Ovary (tissue), 9 donors: ENCODE measurements around the gene CKLF. TPM values are rescaled to one million over a fixed set of nuclear protein-coding genes. Genes with fewer than 3 reads are reported as not detected.
"Not testable (repeated sequence)": the region's sequence is repeated elsewhere in the genome, so short reads cannot be mapped to it uniquely, and the experiment has no call there.

Experiments
- DNase-seq, 5 donors: peaks; one replicate each; pipeline ENCODE4 v3.0.0-alpha.2; 2019 to 2020
- H3K27ac ChIP-seq, 2 donors: fragments of 200-600 bp; one replicate each; pipeline versions ENCODE4 v1.5.1 to v1.8.0; 2019 to 2022
- H3K27me3 ChIP-seq: fragments of 200-600 bp; one replicate; pipeline ENCODE4 v1.8.0; 2022
- H3K36me3 ChIP-seq: fragments of 200-600 bp; sonication (generic); one replicate; pipeline ENCODE4 v1.5.1; 2019
- H3K4me1 ChIP-seq: one replicate; pipeline ENCODE4 v1.8.1; 2013; ENCODE audit warnings: mild to moderate bottlenecking, moderate library complexity; ENCODE audit not compliant: insufficient read depth
- H3K4me3 ChIP-seq: fragments of 200-600 bp; sonication (generic); one replicate; pipeline ENCODE4 v1.5.1; 2017
- H3K9me3 ChIP-seq, 2 donors: fragments of 200-600 bp in 1 of 2; sonication (generic) in 1 of 2; one replicate each; pipeline versions ENCODE4 v1.5.1 to v1.8.1; 2013 to 2019; ENCODE audit warnings: mild to moderate bottlenecking in 1 of 2, moderate library complexity in 1 of 2
- CTCF ChIP-seq, 3 donors: fragments of 450-650 bp in 2 of 3; fragments of 200-600 bp in 1 of 3; IDR thresholded peaks; one replicate each; pipeline versions ENCODE4 v1.5.1 to v1.8.0; 2016 to 2022; ENCODE audit warnings: antibody characterized with exemption in 3 of 3, mild to moderate bottlenecking in 1 of 3
- EP300 ChIP-seq: sonication (generic); formaldehyde crosslinking; IDR thresholded peaks from one replicate; pipeline ENCODE4 v1.6.1; 2017; ENCODE audit warnings: antibody characterized with exemption
- POLR2A ChIP-seq: fragments of 450-650 bp; IDR thresholded peaks from one replicate; pipeline ENCODE4 v1.6.1; 2017; ENCODE audit warnings: antibody characterized with exemption, mild to moderate bottlenecking, moderate library complexity
- WGBS, 3 donors: extraction: QIAGEN DNeasy Blood & Tissue Kit in 1 of 3; methylation state at CpG; one replicate each; pipeline versions ENCODE4 v1.1.5 to v1.1.7; 2013 to 2017; 5-methylcytosine and 5-hydroxymethylcytosine counted together
- intact Hi-C, 4 donors: fragments of 100-400 bp; cut with DNase I; formaldehyde crosslinking; loops; one replicate each; pipeline versions ENCODE4 v1.11.0 to v1.15.1; 2022 to 2023
- polyA plus RNA-seq, 2 donors: library from polyadenylated mRNA; stranded (reverse); fragments of 200-250 nt in 1 of 2; fragments of 350-450 nt in 1 of 2; fragmentation: Illumina TruSeq in 1 of 2; extraction: RNeasy Lipid Tissue Mini Kit (QIAGEN cat#74804) in 1 of 2; gene quantifications; one replicate each; pipeline ENCODE4 v1.2.3, GENCODE V29; 2013 to 2014
- total RNA-seq, 7 donors: library from RNA; depleted of rRNA in 2 of 7; stranded (reverse); fragments of >200 nt in 2 of 7; fragmentation: NEBNext Ultra II Directional in 3 of 7; extraction: Animal tissue kit (Norgen Biotek cat#: 25700) in 3 of 7; gene quantifications; one replicate each; pipeline versions ENCODE4 v1.1.0 to v1.2.4, GENCODE V29; 2016 to 2023
- donor health status: DM: no; HTN: no; CAD: no; lungs with moderate emphysema.
- donor health status: DM: no; HTN: no; CAD: no.
- donor health status: Bipolar disorder and iron deficiency.
- donor health status: DM: yes; HTN: yes; CAD: no.
- donor health status: DM: no; HTN: no; CAD: no.
- donor health status: DM: yes; HTN: yes; CAD: no.

The CKLF gene
- total and polyA plus RNA-seq, 9 donors: 22.3 to 46.8 (median 32.6) TPM

GRCh38 chr16:66592241-66592640 is 39.9 kb downstream of the CKLF start:
- intact Hi-C loops: no loop called here
- no peaks in the 10 kb centered on the region for H3K27me3 ChIP-seq
- no peak for TF ChIP-seq POLR2A
- TF ChIP-seq CTCF (IDR thresholded peaks at IDR 0.05): no peak
- no peak for TF ChIP-seq EP300
- DNase-seq: no peak
- WGBS, 3 donors: 80 to 91% (median 81%) methylated on average over 3 of the region's 3 CpGs
- no peaks in the 10 kb centered on the region for H3K4me1 ChIP-seq
- H3K27ac ChIP-seq: no peak overlapping the region
- H3K9me3 ChIP-seq: no peaks in the 10 kb centered on the region
- no peak overlapping the region for H3K4me3 ChIP-seq
- H3K36me3 ChIP-seq: no peaks in the 10 kb centered on the region

GRCh38 chr16:66592814-66593213 is 40.4 kb downstream of the CKLF start:
- no peak overlapping the region for H3K27ac ChIP-seq
- H3K4me3 ChIP-seq: no peak overlapping the region
- H3K4me1 ChIP-seq: no peaks in the 10 kb centered on the region
- no peaks in the 10 kb centered on the region for H3K9me3 ChIP-seq
- 95 to 98% (median 97%) methylated on average over 3 of the region's 3 CpGs for WGBS, 3 donors
- intact Hi-C loops: no loop called here
- H3K27me3 ChIP-seq: no peaks in the 10 kb centered on the region
- DNase-seq: no peak
- no peaks in the 10 kb centered on the region for H3K36me3 ChIP-seq
- TF ChIP-seq CTCF (IDR thresholded peaks at IDR 0.05) (no peak), EP300 (no peak), POLR2A (no peak)

- no peaks in the 10 kb centered on the region for H3K4me1 ChIP-seq
- no peak for DNase-seq
- intact Hi-C loops: no loop called here
- H3K4me3 ChIP-seq: no peak overlapping the region
- 73 to 77% (median 77%) methylated on average over 7 of the region's 7 CpGs for WGBS, 3 donors
- no peaks in the 10 kb centered on the region for H3K9me3 ChIP-seq
- no peaks in the 10 kb centered on the region for H3K36me3 ChIP-seq
- H3K27me3 ChIP-seq: no peaks in the 10 kb centered on the region
- no peak overlapping the region for H3K27ac ChIP-seq
- TF ChIP-seq CTCF (IDR thresholded peaks at IDR 0.05) (no peak), EP300 (no peak), POLR2A (no peak)
Observed at GRCh38 chr16:66594739-66595138, 42.4 kb downstream of the CKLF start.

- H3K4me1 ChIP-seq, H3K36me3 ChIP-seq, H3K27me3 ChIP-seq, H3K4me3 ChIP-seq, H3K9me3 ChIP-seq, H3K27ac ChIP-seq, DNase-seq, intact Hi-C loops: not testable (repeated sequence)
- WGBS, 3 donors: 97 to 100% (median 97%) methylated on average over 4 of the region's 4 CpGs
Observed at GRCh38 chr16:66596559-66596958, 44.2 kb downstream of the CKLF start.

GRCh38 chr16:66596986-66597848 is 44.8 kb downstream of the CKLF start:
- no peaks in the 10 kb centered on the region for H3K36me3 ChIP-seq
- TF ChIP-seq CTCF (IDR thresholded peaks at IDR 0.05) (no peak), EP300 (no peak), POLR2A (no peak)
- no peak overlapping the region for H3K27ac ChIP-seq
- no peaks in the 10 kb centered on the region for H3K27me3 ChIP-seq
- no peak for DNase-seq
- intact Hi-C loops: no loop called here
- 79 to 85% (median 85%) methylated on average over 5 of the region's 5 CpGs for WGBS, 3 donors
- no peaks in the 10 kb centered on the region for H3K9me3 ChIP-seq
- H3K4me1 ChIP-seq: no peaks in the 10 kb centered on the region
- H3K4me3 ChIP-seq: no peak overlapping the region
